B cell (primary cell): ENCODE data around the gene NXPE3.

Experiments
- EZH2 ChIP-seq: IDR thresholded peaks from 2 replicates; pipeline ENCODE4 v1.6.1; 2012; ENCODE audit warnings: borderline replicate concordance, low read depth, mild to moderate bottlenecking, moderate library complexity, low read length; ENCODE audit not compliant: insufficient read depth, poor library complexity, severe bottlenecking
- TF ChIP-seq, protein P1 (sequence below): fragments of 200-600 bp; IDR thresholded peaks from one replicate; pipeline ENCODE4 v1.8.0; 2022; ENCODE audit warnings: antibody characterized with exemption, mild to moderate bottlenecking

DNA sequence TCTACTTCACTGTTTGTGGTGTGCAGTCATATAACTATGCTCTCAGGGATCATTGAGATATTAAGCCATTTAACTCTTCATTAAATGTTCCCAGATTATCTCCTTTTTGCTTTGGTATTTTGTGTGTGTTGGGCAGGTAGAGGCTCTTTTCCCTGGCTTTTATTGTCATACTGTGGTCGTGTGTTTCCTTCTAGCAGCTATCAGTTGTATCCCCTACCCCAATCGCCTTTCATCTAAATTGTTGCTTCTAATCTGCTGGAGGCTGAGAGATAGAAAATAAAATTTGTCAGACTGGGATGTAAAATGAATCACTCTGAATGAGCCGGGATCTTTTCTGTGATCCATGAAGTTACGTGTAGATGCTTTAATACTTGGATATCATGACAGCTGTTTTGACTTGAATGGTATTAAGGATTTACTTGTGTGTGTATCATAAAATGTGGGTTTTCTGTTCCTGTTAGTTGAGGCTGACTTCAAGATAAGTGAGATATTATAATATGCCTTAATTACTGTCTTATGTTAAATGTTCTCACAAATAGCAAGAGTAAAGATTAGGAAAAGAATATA, 79.5 kb downstream of the NXPE3 start:
- TF ChIP-seq EZH2: no peak
- TF ChIP-seq, protein P1, sequence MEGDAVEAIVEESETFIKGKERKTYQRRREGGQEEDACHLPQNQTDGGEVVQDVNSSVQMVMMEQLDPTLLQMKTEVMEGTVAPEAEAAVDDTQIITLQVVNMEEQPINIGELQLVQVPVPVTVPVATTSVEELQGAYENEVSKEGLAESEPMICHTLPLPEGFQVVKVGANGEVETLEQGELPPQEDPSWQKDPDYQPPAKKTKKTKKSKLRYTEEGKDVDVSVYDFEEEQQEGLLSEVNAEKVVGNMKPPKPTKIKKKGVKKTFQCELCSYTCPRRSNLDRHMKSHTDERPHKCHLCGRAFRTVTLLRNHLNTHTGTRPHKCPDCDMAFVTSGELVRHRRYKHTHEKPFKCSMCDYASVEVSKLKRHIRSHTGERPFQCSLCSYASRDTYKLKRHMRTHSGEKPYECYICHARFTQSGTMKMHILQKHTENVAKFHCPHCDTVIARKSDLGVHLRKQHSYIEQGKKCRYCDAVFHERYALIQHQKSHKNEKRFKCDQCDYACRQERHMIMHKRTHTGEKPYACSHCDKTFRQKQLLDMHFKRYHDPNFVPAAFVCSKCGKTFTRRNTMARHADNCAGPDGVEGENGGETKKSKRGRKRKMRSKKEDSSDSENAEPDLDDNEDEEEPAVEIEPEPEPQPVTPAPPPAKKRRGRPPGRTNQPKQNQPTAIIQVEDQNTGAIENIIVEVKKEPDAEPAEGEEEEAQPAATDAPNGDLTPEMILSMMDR: no peak
